T-helper 2 cell treated with Interferon-gamma antibody and Interleukin-4, amounts not matched to agents 5 μg/mL and 100 μg/mL, for 36 hours (primary cell): ENCODE data around the gene AKAP8L.

Experiments
- DNase-seq: peaks from one replicate; pipeline ENCODE4 v3.0.0; 2021; ENCODE audit warnings: low spot score
- H3K27ac Mint-ChIP-seq: one replicate; pipeline ENCODE4 v1.8.0; 2021; ENCODE audit warnings: mild to moderate bottlenecking, mixed read lengths
- H3K27me3 Mint-ChIP-seq: one replicate; pipeline ENCODE4 v1.8.0; 2021; ENCODE audit warnings: low read depth, mixed read lengths
- H3K36me3 Mint-ChIP-seq: one replicate; pipeline ENCODE4 v1.8.0; 2021; ENCODE audit warnings: low read depth, mixed read lengths
- H3K4me1 Mint-ChIP-seq: one replicate; pipeline ENCODE4 v1.8.0; 2021; ENCODE audit warnings: low read depth, mixed read lengths
- H3K4me3 Mint-ChIP-seq: one replicate; pipeline ENCODE4 v1.8.0; 2022; ENCODE audit warnings: mild to moderate bottlenecking, moderate library complexity, mixed read lengths
- H3K9me3 Mint-ChIP-seq: one replicate; pipeline ENCODE4 v1.8.0; 2021; ENCODE audit warnings: mixed read lengths

The AKAP8L gene

GRCh38 chr19:15442142-15442920 lies 23.5 kb upstream of the AKAP8L start:
- Mint-ChIP-seq H3K9me3 (no peaks in the 10 kb centered on the region), H3K4me1 (no peaks in the 10 kb centered on the region), H3K4me3 (no peak overlapping the region), H3K36me3 (peaks cover 3% of the 10 kb centered on the region), H3K27me3 (no peaks in the 10 kb centered on the region), H3K27ac (no peak overlapping the region)
- DNase-seq = no peak

- no peak for DNase-seq
- Mint-ChIP-seq H3K36me3 (no peaks in the 10 kb centered on the region), H3K9me3 (no peaks in the 10 kb centered on the region), H3K4me1 (peaks cover under 1% of the 10 kb centered on the region), H3K27ac (no peak overlapping the region), H3K27me3 (no peaks in the 10 kb centered on the region), H3K4me3 (no peak overlapping the region)
These were observed 22.5 kb upstream of the AKAP8L start for GRCh38 chr19:15441317-15441716.

DNA sequence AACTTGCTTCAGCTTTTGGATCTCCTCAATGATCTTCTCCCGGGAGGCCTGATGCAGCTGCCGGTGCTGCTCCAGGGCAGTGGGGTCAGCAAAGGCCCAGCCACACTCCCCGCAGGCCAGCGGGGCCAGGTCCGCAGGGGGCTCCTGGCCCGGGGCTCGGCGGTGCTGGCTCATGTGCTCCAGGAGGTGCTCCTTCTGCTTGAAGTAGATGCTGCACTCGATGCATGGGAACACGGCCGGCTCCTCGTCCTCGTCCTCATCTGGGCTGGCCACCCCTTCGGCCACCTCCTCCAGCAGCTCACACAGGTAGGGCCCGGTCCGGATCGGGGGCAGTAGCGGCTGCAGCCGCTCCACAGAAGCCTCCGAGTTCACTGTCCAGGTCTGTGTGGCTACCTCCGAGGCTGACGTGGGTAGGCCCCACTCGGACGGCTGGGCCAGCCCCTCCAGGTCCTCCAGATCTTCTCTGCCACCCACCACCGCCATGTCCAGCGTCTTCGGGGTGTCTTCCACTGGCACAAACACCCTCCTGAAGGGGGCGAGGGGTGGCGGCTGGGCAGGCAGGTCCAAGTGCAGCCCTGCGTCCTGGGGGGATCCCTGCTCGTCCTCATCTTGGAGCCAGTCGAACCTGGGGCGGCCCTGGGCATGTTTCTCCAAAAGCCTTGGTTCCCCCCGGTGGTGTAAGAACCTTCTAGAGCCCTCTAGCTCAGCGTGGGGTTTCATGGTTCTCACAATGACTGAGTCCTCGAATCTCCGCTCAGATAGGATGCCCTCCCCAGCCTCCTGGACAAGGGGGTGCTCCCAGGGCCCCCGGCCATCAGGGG lies 21.2 kb upstream of the AKAP8L start:
- no peaks in the 10 kb centered on the region for H3K27me3 Mint-ChIP-seq
- H3K4me3 Mint-ChIP-seq = no peak overlapping the region
- H3K9me3 Mint-ChIP-seq = no peaks in the 10 kb centered on the region
- no peak for DNase-seq
- peaks cover 2% of the 10 kb centered on the region for H3K4me1 Mint-ChIP-seq
- no peak overlapping the region for H3K27ac Mint-ChIP-seq
- no peaks in the 10 kb centered on the region for H3K36me3 Mint-ChIP-seq

GRCh38 chr19:15439078-15439799 lies 20.5 kb upstream of the AKAP8L start:
- Mint-ChIP-seq H3K4me3 (no peak overlapping the region), H3K27me3 (no peaks in the 10 kb centered on the region), H3K4me1 (peaks cover 2% of the 10 kb centered on the region), H3K36me3 (no peaks in the 10 kb centered on the region), H3K9me3 (no peaks in the 10 kb centered on the region), H3K27ac (no peak overlapping the region)
- DNase-seq = no peak

DNA sequence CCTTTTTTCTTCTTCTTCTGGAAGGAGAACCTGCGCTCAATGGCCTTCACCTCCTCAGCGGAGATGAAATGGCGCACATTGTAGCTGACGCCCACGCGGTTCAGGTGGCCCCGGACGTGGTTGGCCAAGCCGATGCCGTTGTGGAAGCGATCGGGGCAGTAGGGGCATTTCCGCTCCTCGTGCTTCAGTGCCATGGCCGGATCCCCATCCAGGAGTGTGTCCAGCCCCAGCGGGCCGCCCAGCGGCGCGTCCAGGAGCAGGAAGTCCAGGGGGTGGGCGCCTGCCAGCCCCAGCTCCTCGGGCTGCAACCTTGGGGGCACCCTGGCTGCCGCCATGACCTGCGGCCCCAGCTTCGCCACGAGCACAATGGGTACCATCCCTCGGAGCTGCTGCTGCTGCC lies 19.8 kb upstream of the AKAP8L start:
- H3K27ac Mint-ChIP-seq = no peak overlapping the region

GRCh38 chr19:15438124-15438496 lies 19.3 kb upstream of the AKAP8L start:
- no peak overlapping the region for H3K4me3 Mint-ChIP-seq
- H3K27me3 Mint-ChIP-seq = no peaks in the 10 kb centered on the region
- H3K27ac Mint-ChIP-seq = no peak overlapping the region
- DNase-seq = no peak
- peaks cover 6% of the 10 kb centered on the region for H3K4me1 Mint-ChIP-seq
- no peaks in the 10 kb centered on the region for H3K36me3 Mint-ChIP-seq
- H3K9me3 Mint-ChIP-seq = no peaks in the 10 kb centered on the region

More for the DNA sequence above, 19.8 kb upstream of the AKAP8L start:
- H3K4me3 Mint-ChIP-seq = no peak overlapping the region
- no peaks in the 10 kb centered on the region for H3K9me3 Mint-ChIP-seq
- no peaks in the 10 kb centered on the region for H3K36me3 Mint-ChIP-seq
- peaks cover 2% of the 10 kb centered on the region for H3K4me1 Mint-ChIP-seq
- H3K27me3 Mint-ChIP-seq = no peaks in the 10 kb centered on the region
- DNase-seq = no peak

DNA sequence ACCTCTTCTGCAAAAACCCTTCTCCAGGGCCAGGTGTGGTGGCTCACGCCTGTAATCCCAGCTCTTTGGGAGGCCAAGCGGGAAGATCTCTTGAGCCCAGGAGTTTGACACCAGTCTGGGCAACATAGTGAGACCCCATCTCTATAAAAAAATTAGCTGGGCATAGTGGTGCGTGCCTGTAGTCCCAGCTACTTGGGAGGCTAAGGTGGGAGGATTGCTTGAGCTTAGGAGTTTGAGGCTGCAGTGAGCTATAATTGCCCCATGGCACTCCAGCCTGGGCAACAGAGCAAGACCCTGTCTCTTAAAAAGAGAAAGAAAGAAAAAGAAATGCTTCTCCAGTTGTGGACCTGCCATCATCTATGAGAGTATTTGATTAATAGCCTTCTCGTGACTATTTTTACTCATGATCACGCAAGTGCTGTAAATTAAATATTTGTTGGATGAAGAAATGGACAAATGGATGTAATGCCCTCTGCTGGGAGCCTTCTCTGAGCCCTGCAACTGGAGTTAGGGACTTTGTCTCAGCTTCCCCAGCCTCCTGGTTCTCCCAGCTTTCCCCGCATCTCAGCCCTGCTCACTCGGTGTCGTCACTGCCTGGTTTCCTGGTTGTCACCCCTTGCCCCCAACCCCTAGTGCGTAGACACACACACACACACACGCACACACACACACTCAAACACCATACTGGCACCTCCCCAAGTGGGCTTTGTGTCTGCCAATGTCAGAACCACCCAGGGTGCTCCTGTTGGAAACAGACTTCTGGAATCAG lies 18.8 kb upstream of the AKAP8L start:
- Mint-ChIP-seq H3K9me3 (no peaks in the 10 kb centered on the region), H3K27ac (no peak overlapping the region), H3K27me3 (no peaks in the 10 kb centered on the region), H3K4me3 (no peak overlapping the region), H3K36me3 (no peaks in the 10 kb centered on the region), H3K4me1 (peaks cover 8% of the 10 kb centered on the region)
- no peak for DNase-seq

- Mint-ChIP-seq H3K9me3 (no peaks in the 10 kb centered on the region), H3K36me3 (peaks cover 3% of the 10 kb centered on the region), H3K27ac (no peak overlapping the region), H3K4me1 (peaks cover 10% of the 10 kb centered on the region), H3K4me3 (no peak overlapping the region), H3K27me3 (no peaks in the 10 kb centered on the region)
- DNase-seq = no peak
These were observed 18.0 kb upstream of the AKAP8L start for GRCh38 chr19:15436826-15437110.

GRCh38 chr19:15436012-15436825 lies 17.4 kb upstream of the AKAP8L start:
- Mint-ChIP-seq H3K27ac (no peak overlapping the region), H3K4me3 (no peak overlapping the region)

DNA sequence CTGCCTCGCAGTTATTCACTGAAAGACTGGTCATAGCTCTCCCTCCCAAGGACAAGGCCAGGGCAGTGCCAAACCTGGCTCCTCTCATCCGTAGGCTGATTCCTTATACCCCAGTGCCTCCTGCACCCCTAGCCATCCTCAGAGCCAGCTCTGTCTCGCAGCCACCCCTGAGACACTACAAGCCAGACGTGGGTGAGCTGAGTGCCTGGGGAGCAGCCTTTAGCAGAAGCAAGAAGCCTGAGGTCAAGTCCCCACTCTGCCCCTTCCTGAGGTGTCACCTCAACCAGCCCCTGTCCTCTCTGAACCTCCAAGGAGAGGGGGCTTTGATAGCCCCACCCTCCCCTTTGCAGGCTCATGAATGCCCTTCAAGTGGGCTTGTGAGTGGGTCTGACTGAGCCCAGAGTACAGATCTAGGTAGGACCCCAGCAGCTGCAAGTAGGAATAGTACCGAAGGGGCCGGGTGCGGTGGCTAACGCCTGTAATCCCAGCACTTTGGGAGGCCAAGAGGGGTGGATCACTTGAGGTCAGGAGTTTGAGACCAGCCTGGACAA lies 14.8 kb upstream of the AKAP8L start:
- peak overlapping the region; percentile 92 for H3K27ac Mint-ChIP-seq
- H3K4me3 Mint-ChIP-seq = peak overlapping the region; percentile 88
- peaks cover 24% of the 10 kb centered on the region for H3K4me1 Mint-ChIP-seq
- peaks cover 10% of the 10 kb centered on the region for H3K36me3 Mint-ChIP-seq
- H3K27me3 Mint-ChIP-seq = no peaks in the 10 kb centered on the region
- H3K9me3 Mint-ChIP-seq = no peaks in the 10 kb centered on the region
- DNase-seq = no peak

More at GRCh38 chr19:15436012-15436825, 17.4 kb upstream of the AKAP8L start:
- Mint-ChIP-seq H3K9me3 (no peaks in the 10 kb centered on the region), H3K4me1 (peaks cover 16% of the 10 kb centered on the region), H3K27me3 (no peaks in the 10 kb centered on the region), H3K36me3 (peaks cover 7% of the 10 kb centered on the region)
- no peak for DNase-seq

DNA sequence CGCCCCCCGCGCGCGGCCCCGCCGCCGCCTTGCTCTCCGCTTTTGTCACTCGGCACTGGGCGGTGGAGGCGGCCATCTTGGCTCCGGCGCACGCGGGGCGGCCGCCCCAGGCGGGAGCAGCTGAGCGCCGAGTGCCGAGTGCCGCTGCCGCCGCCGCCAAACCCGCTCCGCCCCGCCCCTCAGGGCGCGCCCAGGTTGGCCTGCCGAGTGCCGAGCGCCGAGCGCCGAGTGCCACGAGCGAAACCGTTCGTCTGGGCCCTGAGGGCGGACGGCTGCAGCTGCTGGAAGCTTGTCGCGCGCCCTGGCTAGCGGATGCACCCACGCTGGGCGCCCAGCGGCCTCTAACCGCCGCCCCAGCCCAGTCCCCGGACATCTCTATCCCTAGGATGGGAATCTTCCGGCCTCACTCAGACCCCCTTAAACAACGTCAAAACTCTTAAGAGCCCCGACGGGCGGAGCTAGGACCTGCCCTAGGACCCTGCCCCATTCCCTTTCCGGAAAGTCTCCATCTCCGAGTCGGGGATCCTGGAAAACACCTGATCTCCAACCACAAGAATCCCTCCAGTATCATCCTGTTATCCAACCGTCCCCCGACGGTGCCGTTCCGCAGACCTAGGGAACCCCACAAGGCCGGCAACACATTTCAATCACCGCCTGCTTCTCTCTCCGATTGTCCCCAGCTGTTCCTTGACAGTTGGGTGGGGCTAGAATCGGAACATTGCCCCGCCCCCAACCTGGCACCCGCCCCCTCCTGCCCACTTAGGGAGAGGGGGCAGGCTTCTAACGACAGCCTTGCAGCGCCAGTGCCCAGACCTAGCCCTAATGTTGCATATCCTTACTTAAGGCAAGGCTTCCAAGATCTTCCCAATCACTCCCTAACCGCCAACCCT lies 14.1 kb upstream of the AKAP8L start:
- DNase-seq = peak; percentile 95
- H3K9me3 Mint-ChIP-seq = no peaks in the 10 kb centered on the region
- H3K27ac Mint-ChIP-seq = peak overlapping the region; percentile 92
- H3K27me3 Mint-ChIP-seq = no peaks in the 10 kb centered on the region
- peaks cover 10% of the 10 kb centered on the region for H3K36me3 Mint-ChIP-seq
- peak overlapping the region; percentile 88 for H3K4me3 Mint-ChIP-seq
- H3K4me1 Mint-ChIP-seq = peaks cover 24% of the 10 kb centered on the region

- Mint-ChIP-seq H3K27ac (peak overlapping the region; percentile 94), H3K9me3 (no peaks in the 10 kb centered on the region), H3K4me1 (peaks cover 24% of the 10 kb centered on the region), H3K36me3 (peaks cover 17% of the 10 kb centered on the region), H3K27me3 (no peaks in the 10 kb centered on the region), H3K4me3 (peak overlapping the region; percentile 95)
- DNase-seq = no peak
These were observed 13.3 kb upstream of the AKAP8L start for GRCh38 chr19:15432018-15432494.
